Heart right ventricle (tissue), 16 donors: ENCODE data around the gene POM121L2. TPM values are rescaled to one million over a fixed set of nuclear protein-coding genes. Genes with fewer than 3 reads are reported as not detected.
"Not testable (repeated sequence)": the region's sequence is repeated elsewhere in the genome, so short reads cannot be mapped to it uniquely, and the experiment has no call there.

Experiments used
- ATAC-seq, 8 donors: fragments of 200-7000 bp; cut with Tn5 transposase; one replicate each; pipeline ENCODE4 v1.9.1; 2020; ENCODE audit warnings: mild to moderate bottlenecking in 8 of 8, moderate library complexity in 8 of 8, moderate number of reproducible peaks in 1 of 8
- DNase-seq, 2 donors: peaks; one replicate each; pipeline ENCODE4 v3.0.0-alpha.2; 2020
- H3K27ac ChIP-seq, 10 donors: fragments of 200-600 bp; sonication (generic) in 2 of 10; one replicate each; pipeline versions ENCODE4 v1.5.0 to v1.8.0; 2020 to 2022; ENCODE audit warnings: mild to moderate bottlenecking in 3 of 10
- H3K27me3 ChIP-seq, 7 donors: fragments of 200-600 bp; one replicate each; pipeline ENCODE4 v1.8.0; 2021 to 2022; ENCODE audit warnings: mild to moderate bottlenecking in 2 of 7
- H3K36me3 ChIP-seq, 9 donors: fragments of 200-600 bp; sonication (generic) in 1 of 9; one replicate each; pipeline versions ENCODE4 v1.5.0 to v1.8.0; 2020 to 2022; ENCODE audit warnings: mild to moderate bottlenecking in 2 of 9
- H3K4me1 ChIP-seq, 9 donors: fragments of 200-600 bp; sonication (generic) in 1 of 9; one replicate each; pipeline versions ENCODE4 v1.5.0 to v1.8.0; 2020 to 2022; ENCODE audit warnings: mild to moderate bottlenecking in 4 of 9
- H3K4me3 ChIP-seq, 10 donors: fragments of 200-600 bp; sonication (generic) in 2 of 10; one replicate each; pipeline versions ENCODE4 v1.5.0 to v1.8.0; 2020 to 2022; ENCODE audit warnings: mild to moderate bottlenecking in 7 of 10, moderate library complexity in 2 of 10
- H3K9me3 ChIP-seq, 11 donors: fragments of 200-600 bp in 10 of 11; sonication (generic) in 2 of 11; one replicate each; pipeline versions ENCODE4 v1.5.0 to v1.8.0; 2013 to 2022; ENCODE audit warnings: mild to moderate bottlenecking in 2 of 11, control low read depth in 1 of 11, moderate library complexity in 1 of 11
- CTCF ChIP-seq, 9 donors: fragments of 200-600 bp; sonication (generic) in 2 of 9; IDR thresholded peaks; one replicate each; pipeline versions ENCODE4 v1.5.0 to v1.8.0; 2021 to 2022; ENCODE audit warnings: antibody characterized with exemption in 9 of 9, mild to moderate bottlenecking in 5 of 9, moderate library complexity in 1 of 9
- WGBS, 2 donors: extraction: QIAGEN DNeasy Blood & Tissue Kit; methylation state at CpG; one replicate each; pipeline ENCODE4 v1.1.7; 2013; ENCODE audit warnings: inconsistent platforms in 1 of 2; 5-methylcytosine and 5-hydroxymethylcytosine counted together
- intact Hi-C, 10 donors: fragments of 100-400 bp; cut with DNase I; formaldehyde crosslinking; loops; one replicate each; pipeline versions ENCODE4 v1.11.1 to v1.14.2; 2022
- polyA plus RNA-seq, 2 donors: library from polyadenylated mRNA; stranded (reverse); fragments of 200-250 nt; gene quantifications; one replicate each; pipeline ENCODE4 v1.2.3, GENCODE V29; 2013
- total RNA-seq, 10 donors: library from RNA; stranded (reverse); fragmentation: NEBNext Ultra II Directional in 3 of 10; extraction: Animal tissue kit (Norgen Biotek cat#: 25700) in 3 of 10; gene quantifications; one replicate each; pipeline versions ENCODE4 v1.2.1 to v1.2.4, GENCODE V29; 2021 to 2023
- donor health status: Arrhythmogenic right ventricular cardiomyopathy.
- donor health status: ischemic (EF 13 %, LVEDD 7.1; RV severe dilation, severe dysfunction).
- donor health status: healthy with polysubstance abuse.
- donor health status: DM: no; HTN: yes; CAD: no.
- donor health status: DM: no; HTN: no; CAD: no.
- donor health status: ischemic (EF 25% LVEDD 6.9; RV normal size, moderate dysfunction).
- donor health status: ischemic (EF 25% LVEDD 5.7; RV mildly dilated, moderate dysfunction).
- donor health status: healthy.
- donor health status: DM: yes; HTN: yes; CAD: no.
- donor health status: Ischemic cardiomyopathy.
- donor health status: ischemic (EF 35%, LVEDD 5.7; RV mildly dilated, moderate dysfunction).
- donor health status: nonischemic (EF 11% LVEDD 7.7; RV severe dilation, severe dysfunction).
- donor health status: DM: yes; HTN: yes; CAD: no.
- donor health status: PGD.
- donor health status: ischemic (EF 29% LVEDD 5.4; RV normal size, mild dysfunction).
- donor health status: nonischemic (EF 23%, LVEDD 6.1; RV moderate dilation, normal function).

The POM121L2 gene
- total and polyA plus RNA-seq, 12 donors, result not detected

GRCh38 chr6:27275025-27275956 lies 36.8 kb downstream of the POM121L2 start:
- H3K4me3 ChIP-seq, result no peak overlapping the region
- H3K4me1 ChIP-seq, result peaks cover 0 to 4% (median 0%) of the 10 kb centered on the region in 9 donors
- H3K9me3 ChIP-seq, result peaks cover 0 to 8% (median 0%) of the 10 kb centered on the region in 11 donors
- no peak for TF ChIP-seq CTCF (IDR thresholded peaks at IDR 0.05)
- ATAC-seq, result no peak
- 18 to 22% methylated on average over 36 of the region's 36 CpGs for WGBS, 2 donors
- no peak overlapping the region for H3K27ac ChIP-seq
- peaks cover 8 to 97% (median 94%) of the 10 kb centered on the region in 7 donors for H3K27me3 ChIP-seq
- intact Hi-C loops, result no loop called here
- H3K36me3 ChIP-seq, result no peaks in the 10 kb centered on the region
- DNase-seq, result no peak

GRCh38 chr6:27273783-27274182 lies 38.3 kb downstream of the POM121L2 start:
- Histone ChIP-seq H3K36me3 (no peaks in the 10 kb centered on the region), H3K27me3 (peaks cover 8 to 96% (median 91%) of the 10 kb centered on the region in 7 donors), H3K27ac (no peak overlapping the region), H3K9me3 (peaks cover 0 to 8% (median 0%) of the 10 kb centered on the region in 11 donors), H3K4me1 (no peaks in the 10 kb centered on the region), H3K4me3 (no peak overlapping the region)
- intact Hi-C loops, result no loop called here
- no peak for TF ChIP-seq CTCF (IDR thresholded peaks at IDR 0.05)
- WGBS, 2 donors, result 61 to 67% methylated on average over 11 of the region's 11 CpGs
- DNase-seq (no peak), ATAC-seq (no peak)

- no peaks in the 10 kb centered on the region for H3K9me3 ChIP-seq
- no peaks in the 10 kb centered on the region for H3K4me1 ChIP-seq
- no peak overlapping the region for H3K4me3 ChIP-seq
- DNase-seq (no peak), ATAC-seq (no peak)
- H3K36me3 ChIP-seq, result no peaks in the 10 kb centered on the region
- WGBS, 2 donors, result 74% methylated on average over 14 of the region's 14 CpGs
- no peak for TF ChIP-seq CTCF (IDR thresholded peaks at IDR 0.05)
- H3K27ac ChIP-seq, result no peak overlapping the region
- peaks cover 18 to 94% (median 81%) of the 10 kb centered on the region in 7 donors for H3K27me3 ChIP-seq
- intact Hi-C loops, result no loop called here
These were observed 43.3 kb downstream of the POM121L2 start for GRCh38 chr6:27268803-27269202.

- H3K27ac ChIP-seq, result no peak overlapping the region
- H3K36me3 ChIP-seq, result no peaks in the 10 kb centered on the region
- H3K4me3 ChIP-seq, result no peak overlapping the region
- no peaks in the 10 kb centered on the region for H3K4me1 ChIP-seq
- DNase-seq (no peak), ATAC-seq (no peak)
- 7 to 9% methylated on average over 22 of the region's 22 CpGs for WGBS, 2 donors
- TF ChIP-seq CTCF (IDR thresholded peaks at IDR 0.05), result no peak
- H3K27me3 ChIP-seq, result peaks cover 12 to 94% (median 81%) of the 10 kb centered on the region in 7 donors
- intact Hi-C loops, result no loop called here
- no peaks in the 10 kb centered on the region for H3K9me3 ChIP-seq
These were observed 44.1 kb downstream of the POM121L2 start for GRCh38 chr6:27267857-27268434.

GRCh38 chr6:27267003-27267402 lies 45.1 kb downstream of the POM121L2 start:
- H3K27ac ChIP-seq, intact Hi-C loops, H3K4me3 ChIP-seq, DNase-seq, H3K4me1 ChIP-seq, ATAC-seq, H3K36me3 ChIP-seq, H3K9me3 ChIP-seq: not testable (repeated sequence)
- peaks cover 10 to 94% (median 81%) of the 10 kb centered on the region in 7 donors for H3K27me3 ChIP-seq
- WGBS, 2 donors, result 83 to 90% methylated on average over 3 of the region's 3 CpGs
